ENCODE data around the gene SASH3.

SASH3 gene

GRCh38 chrX:129813662-129814368 is 34.1 kb downstream of the SASH3 start:
- Histone ChIP-seq H3K9me3 (ENCODE audit: control insufficient read depth, insufficient read depth, low read length) (no peaks in the 10 kb centered on the region), H3K27me3 (ENCODE audit: control insufficient read depth, low read length) (no peaks in the 10 kb centered on the region), H3K4me1 (ENCODE audit: control insufficient read depth, low read length) (peaks cover 8% of the 10 kb centered on the region), H3F3A (ENCODE audit: control insufficient read depth, insufficient read depth) (no peaks in the 10 kb centered on the region), H4K20me1 (ENCODE audit: control insufficient read depth, insufficient read depth, low read depth, low read length) (no peaks in the 10 kb centered on the region), H3K4me3 (ENCODE audit: low read length) (no peak overlapping the region), H3K79me2 (ENCODE audit: control insufficient read depth, low read length) (no peaks in the 10 kb centered on the region), H3K36me3 (ENCODE audit: control insufficient read depth, low read length) (peaks cover 10% of the 10 kb centered on the region), H3K27ac (ENCODE audit: low read depth, low read length) (no peak overlapping the region), H3K4me2 (ENCODE audit: low read length) (no peak overlapping the region), H3K9me2 (replicated peaks; ENCODE audit: control insufficient read depth, low read length) (no peaks in the 10 kb centered on the region)
- TF ChIP-seq, protein P1, sequence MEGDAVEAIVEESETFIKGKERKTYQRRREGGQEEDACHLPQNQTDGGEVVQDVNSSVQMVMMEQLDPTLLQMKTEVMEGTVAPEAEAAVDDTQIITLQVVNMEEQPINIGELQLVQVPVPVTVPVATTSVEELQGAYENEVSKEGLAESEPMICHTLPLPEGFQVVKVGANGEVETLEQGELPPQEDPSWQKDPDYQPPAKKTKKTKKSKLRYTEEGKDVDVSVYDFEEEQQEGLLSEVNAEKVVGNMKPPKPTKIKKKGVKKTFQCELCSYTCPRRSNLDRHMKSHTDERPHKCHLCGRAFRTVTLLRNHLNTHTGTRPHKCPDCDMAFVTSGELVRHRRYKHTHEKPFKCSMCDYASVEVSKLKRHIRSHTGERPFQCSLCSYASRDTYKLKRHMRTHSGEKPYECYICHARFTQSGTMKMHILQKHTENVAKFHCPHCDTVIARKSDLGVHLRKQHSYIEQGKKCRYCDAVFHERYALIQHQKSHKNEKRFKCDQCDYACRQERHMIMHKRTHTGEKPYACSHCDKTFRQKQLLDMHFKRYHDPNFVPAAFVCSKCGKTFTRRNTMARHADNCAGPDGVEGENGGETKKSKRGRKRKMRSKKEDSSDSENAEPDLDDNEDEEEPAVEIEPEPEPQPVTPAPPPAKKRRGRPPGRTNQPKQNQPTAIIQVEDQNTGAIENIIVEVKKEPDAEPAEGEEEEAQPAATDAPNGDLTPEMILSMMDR (IDR thresholded peaks at IDR 0.05; ENCODE audit: low read depth, low read length, poor library complexity, severe bottlenecking): no peak
- no peak for TF ChIP-seq EZH2phosphoT487 (IDR thresholded peaks at IDR 0.05; ENCODE audit: borderline replicate concordance, low read length)

DNA sequence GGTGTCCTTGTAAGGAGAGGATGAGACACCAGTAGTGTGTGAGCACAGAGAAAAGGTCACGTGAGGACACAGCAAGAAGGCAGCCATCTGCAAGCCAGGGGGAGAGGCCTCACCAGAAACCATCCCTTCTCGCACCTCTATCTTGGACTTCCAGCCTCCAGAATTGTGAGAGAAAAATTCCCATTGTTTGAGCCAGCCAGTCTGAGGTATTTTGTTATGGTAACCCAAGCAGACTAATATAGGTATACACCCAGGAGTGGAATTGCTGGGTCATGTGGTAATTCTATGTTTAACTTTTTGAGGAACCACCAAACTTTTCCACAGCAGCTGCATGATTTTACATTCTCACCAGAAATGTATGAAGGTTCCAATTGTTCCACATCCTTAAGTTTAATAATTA is 38.4 kb downstream of the SASH3 start:
- Histone ChIP-seq H3K79me2 (ENCODE audit: control insufficient read depth, low read length) (no peaks in the 10 kb centered on the region), H3K4me1 (ENCODE audit: control insufficient read depth, low read length) (no peaks in the 10 kb centered on the region), H3K4me3 (ENCODE audit: low read length) (no peak overlapping the region), H3F3A (ENCODE audit: control insufficient read depth, insufficient read depth) (no peaks in the 10 kb centered on the region), H3K27me3 (ENCODE audit: control insufficient read depth, low read length) (no peaks in the 10 kb centered on the region), H3K36me3 (ENCODE audit: control insufficient read depth, low read length) (peaks cover 5% of the 10 kb centered on the region), H3K27ac (ENCODE audit: low read depth, low read length) (no peak overlapping the region), H3K4me2 (ENCODE audit: low read length) (no peak overlapping the region), H4K20me1 (ENCODE audit: control insufficient read depth, insufficient read depth, low read depth, low read length) (no peaks in the 10 kb centered on the region), H3K9me3 (ENCODE audit: control insufficient read depth, insufficient read depth, low read length) (no peaks in the 10 kb centered on the region), H3K9me2 (replicated peaks; ENCODE audit: control insufficient read depth, low read length) (no peaks in the 10 kb centered on the region)
- TF ChIP-seq EZH2phosphoT487 (IDR thresholded peaks at IDR 0.05; ENCODE audit: borderline replicate concordance, low read length): no peak
- TF ChIP-seq, protein P1 (IDR thresholded peaks at IDR 0.05; ENCODE audit: low read depth, low read length, poor library complexity, severe bottlenecking): no peak

DNA sequence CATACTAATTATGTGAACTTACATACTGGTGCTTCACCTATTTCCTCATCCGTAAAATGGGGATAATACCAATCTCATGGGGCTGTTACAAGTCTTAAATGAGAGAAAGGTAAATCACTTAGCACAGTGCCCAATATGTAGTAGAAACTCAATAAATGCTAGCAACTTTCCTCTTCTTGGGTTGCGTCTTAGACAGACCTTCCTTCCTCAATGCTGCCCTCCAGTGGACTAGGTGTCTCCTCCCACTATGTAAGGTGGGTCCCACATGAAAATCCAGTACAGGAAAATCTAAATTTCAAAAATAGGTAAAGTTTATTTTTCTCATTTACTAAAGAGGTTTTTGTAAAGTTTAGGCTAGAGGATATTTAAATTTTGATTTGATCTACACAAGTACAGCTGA is 43.4 kb downstream of the SASH3 start:
- H3K4me2 ChIP-seq (ENCODE audit: low read length): no peak overlapping the region
- TF ChIP-seq, protein P1 (IDR thresholded peaks at IDR 0.05; ENCODE audit: low read depth, low read length, poor library complexity, severe bottlenecking): peak; percentile 58
- TF ChIP-seq EZH2phosphoT487 (IDR thresholded peaks at IDR 0.05; ENCODE audit: borderline replicate concordance, low read length): no peak

More for the DNA sequence above, 43.4 kb downstream of the SASH3 start:
- H3K36me3 ChIP-seq (ENCODE audit: control insufficient read depth, low read length): peaks cover 9% of the 10 kb centered on the region
- no peaks in the 10 kb centered on the region for H4K20me1 ChIP-seq (ENCODE audit: control insufficient read depth, insufficient read depth, low read depth, low read length)
- H3K4me3 ChIP-seq (ENCODE audit: low read length): no peak overlapping the region
- no peaks in the 10 kb centered on the region for H3K9me2 ChIP-seq (replicated peaks; ENCODE audit: control insufficient read depth, low read length)
- no peaks in the 10 kb centered on the region for H3K79me2 ChIP-seq (ENCODE audit: control insufficient read depth, low read length)
- no peak overlapping the region for H3K27ac ChIP-seq (ENCODE audit: low read depth, low read length)
- no peaks in the 10 kb centered on the region for H3K27me3 ChIP-seq (ENCODE audit: control insufficient read depth, low read length)
- H3K9me3 ChIP-seq (ENCODE audit: control insufficient read depth, insufficient read depth, low read length): no peaks in the 10 kb centered on the region
- H3K4me1 ChIP-seq (ENCODE audit: control insufficient read depth, low read length): peaks cover 9% of the 10 kb centered on the region
- H3F3A ChIP-seq (ENCODE audit: control insufficient read depth, insufficient read depth): no peaks in the 10 kb centered on the region
